ENCODE measurements around the gene WNT3A.

The WNT3A gene

GRCh38 chr1:228110556-228110955 is 103.8 kb downstream of the WNT3A start:
- Histone ChIP-seq H3K4me1 (ENCODE audit: control insufficient read depth, insufficient read depth, low read length) (0 out of 2 replicates have a peak, but pooled peaks cover 3% of the 10 kb centered on the region), H3K4me3 (ENCODE audit: low read depth, low read length) (no peak overlapping the region), H3K27ac (ENCODE audit: extremely low read depth, low read depth, low read length) (no peak overlapping the region), H3K36me3 (ENCODE audit: control insufficient read depth in 2 of 2, insufficient read depth in 1 of 2, low read length in 2 of 2) (peaks cover 6 to 25% of the 10 kb centered on the region in 2 experiments), H3K9me3 (ENCODE audit: control insufficient read depth, insufficient read depth, low read depth, low read length) (no peaks in the 10 kb centered on the region)
- ChIA-PET POLR2A (no interaction called here), CTCF (interaction anchor here (0.6 to 9.9 kb wide), 4 partner anchors 12 to 231 kb away, joined by 3 to 57 read pairs (median 7); no protein-coding TSS in a partner anchor)
- TF ChIP-seq KLF17 (tag by site-specific recombination; IDR thresholded peaks at IDR 0.05) (no peak), ZNF266 (tag by site-specific recombination; IDR thresholded peaks at IDR 0.05; ENCODE audit: low read depth) (no peak), ZSCAN30 (tag by site-specific recombination; IDR thresholded peaks at IDR 0.05) (no peak), ZNF837 (tag by site-specific recombination; IDR thresholded peaks at IDR 0.05) (no peak), ZNF302 (tag by site-specific recombination; IDR thresholded peaks at IDR 0.05; ENCODE audit: low read depth) (no peak), ZNF580 (tag by site-specific recombination; IDR thresholded peaks at IDR 0.05) (no peak), HIC1 (tag by site-specific recombination; IDR thresholded peaks at IDR 0.05) (no peak), MEIS1 (CRISPR knock-in tag; IDR thresholded peaks at IDR 0.05; ENCODE audit: borderline replicate concordance) (no peak), PATZ1 (tag by site-specific recombination; IDR thresholded peaks at IDR 0.05) (no peak), ZNF791 (tag by site-specific recombination; IDR thresholded peaks at IDR 0.05) (no peak), GLIS2 (tag by site-specific recombination; IDR thresholded peaks at IDR 0.05) (no peak), ZNF510 (tag by site-specific recombination; IDR thresholded peaks at IDR 0.05; ENCODE audit: insufficient replicate concordance) (no peak), ZNF404 (tag by site-specific recombination; IDR thresholded peaks at IDR 0.05) (no peak)
